ENCODE data around the gene BST1.

DNA sequence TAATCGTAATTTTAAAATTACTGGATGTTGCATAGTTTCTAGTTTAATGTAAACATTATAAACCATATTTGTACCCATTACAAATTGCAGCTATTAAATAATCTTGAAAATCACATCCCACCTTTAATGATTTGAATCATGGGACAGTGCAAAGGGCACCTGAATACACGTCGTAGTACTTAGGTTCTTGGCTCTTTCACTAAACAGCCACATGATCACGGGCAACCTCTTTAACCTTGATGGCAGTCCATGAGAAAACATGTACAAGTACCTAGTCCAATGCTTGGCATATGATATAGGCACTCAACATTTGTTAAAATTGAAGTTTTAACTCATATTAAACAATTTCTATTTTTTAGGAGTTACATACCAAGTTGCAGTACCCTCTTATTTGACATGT lies 35.9 kb upstream of the BST1 start:
- TF ChIP-seq EZH2 (IDR thresholded peaks at IDR 0.05; ENCODE audit: insufficient read depth, poor library complexity, severe bottlenecking): no peak
- no peak for TF ChIP-seq EZH2phosphoT487 (IDR thresholded peaks at IDR 0.05; ENCODE audit: insufficient read depth, low read depth)
